Astrocyte (in vitro differentiated cells and primary cell): ENCODE measurements around the gene EP300.

ENCODE experiments used
- CTCF ChIP-seq: IDR thresholded peaks from 2 replicates; pipeline ENCODE4 v1.5.1; 2011; ENCODE audit warnings: low read depth, mild to moderate bottlenecking, inconsistent platforms, low read length, moderate library complexity; ENCODE audit not compliant: insufficient read depth
- EZH2 ChIP-seq: IDR thresholded peaks from 2 replicates; pipeline ENCODE4 v1.6.1; 2012; ENCODE audit warnings: mild to moderate bottlenecking, low read length, inconsistent platforms; ENCODE audit not compliant: insufficient read depth

- TF ChIP-seq CTCF (no peak), EZH2 (no peak)
These were observed 89.2 kb downstream of the EP300 start for GRCh38 chr22:41181349-41182241.
